Middle frontal gyrus (tissue), 1 donor: ENCODE measurements around the gene KDM2A.
"Not testable (repeated sequence)": the region's sequence is repeated elsewhere in the genome, so short reads cannot be mapped to it uniquely, and the experiment has no call there.

ENCODE experiments used
- DNase-seq: peaks from one replicate; pipeline ENCODE4 v3.0.0-alpha.2; 2015; ENCODE audit warnings: low spot score; ENCODE audit errors: extremely low spot score

The KDM2A gene

DNA sequence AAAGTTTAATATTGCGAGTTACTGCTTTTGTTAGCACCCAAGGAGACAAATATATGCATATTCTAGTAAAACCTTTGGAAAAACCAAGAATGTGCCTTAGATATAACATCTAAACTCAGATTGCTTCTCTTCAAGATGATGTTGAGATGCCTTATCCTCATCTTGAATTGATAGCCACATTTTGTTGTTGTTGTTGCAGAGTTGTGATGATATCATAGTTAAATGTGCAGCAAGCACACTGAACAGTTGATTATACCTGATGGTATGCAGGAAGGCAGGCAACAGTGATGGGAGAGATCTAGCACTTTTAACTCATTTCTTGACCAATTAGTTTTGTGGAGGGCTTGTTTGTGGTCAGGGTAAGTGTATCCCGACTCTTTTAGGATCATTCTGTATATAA lies 48.0 kb downstream of the KDM2A start:
- no peak for DNase-seq

DNA sequence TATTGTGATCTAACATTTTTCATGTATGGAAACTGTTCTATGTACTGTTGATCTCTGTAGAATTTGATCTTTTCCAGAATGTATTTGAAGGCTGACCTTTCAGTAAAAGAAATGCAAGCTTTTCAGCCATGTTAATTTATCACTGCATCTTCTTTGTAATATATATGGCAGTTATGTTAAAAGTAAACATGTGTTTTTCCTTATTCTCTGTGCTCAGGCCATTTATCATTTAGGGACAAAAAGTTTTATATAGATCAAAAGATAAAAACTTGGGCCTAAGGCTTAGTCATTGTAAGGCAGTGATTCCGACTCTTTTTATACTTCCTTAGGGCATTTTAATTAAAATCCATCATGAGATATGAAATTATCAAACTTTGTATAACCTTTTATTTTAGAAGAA lies 48.7 kb downstream of the KDM2A start:
- DNase-seq: no peak

DNA sequence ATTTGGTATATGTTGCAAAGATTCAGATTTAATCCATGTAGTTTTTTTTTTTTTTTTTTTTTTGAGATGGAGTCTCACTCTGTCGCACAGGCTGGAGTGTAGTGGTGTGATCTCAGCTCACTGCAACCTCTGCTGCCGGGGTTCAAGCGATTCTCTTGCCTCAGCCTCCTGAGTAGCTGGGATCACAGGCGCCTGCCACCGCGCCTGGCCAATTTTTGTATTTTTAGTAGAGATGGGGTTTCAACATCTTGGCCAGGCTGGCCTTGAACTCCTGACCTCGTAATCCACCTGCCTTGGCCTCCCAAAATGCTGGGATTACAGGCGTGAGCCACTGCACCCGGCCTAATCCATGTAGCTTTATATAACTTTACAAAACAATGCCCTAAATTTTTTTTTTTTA lies 49.8 kb downstream of the KDM2A start:
- not testable (repeated sequence) for DNase-seq

DNA sequence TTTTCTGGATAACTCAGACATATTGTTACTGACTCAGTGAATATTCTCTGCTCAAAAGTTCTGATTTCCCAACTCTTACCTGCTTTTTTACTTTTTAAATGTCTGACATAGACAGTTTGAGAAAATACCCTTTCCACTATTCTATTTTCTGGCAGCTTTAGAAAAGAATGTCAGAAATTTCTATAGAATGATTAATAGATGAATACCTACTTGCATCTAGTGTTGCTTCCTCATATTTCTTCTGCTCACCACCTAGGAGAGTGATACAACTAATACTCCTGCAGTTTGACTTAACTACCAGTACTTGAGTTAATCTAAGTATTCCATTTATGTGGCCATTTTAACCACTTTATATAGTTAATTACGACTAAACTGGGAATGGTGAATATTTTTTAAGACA lies 55.2 kb downstream of the KDM2A start:
- no peak for DNase-seq

DNA sequence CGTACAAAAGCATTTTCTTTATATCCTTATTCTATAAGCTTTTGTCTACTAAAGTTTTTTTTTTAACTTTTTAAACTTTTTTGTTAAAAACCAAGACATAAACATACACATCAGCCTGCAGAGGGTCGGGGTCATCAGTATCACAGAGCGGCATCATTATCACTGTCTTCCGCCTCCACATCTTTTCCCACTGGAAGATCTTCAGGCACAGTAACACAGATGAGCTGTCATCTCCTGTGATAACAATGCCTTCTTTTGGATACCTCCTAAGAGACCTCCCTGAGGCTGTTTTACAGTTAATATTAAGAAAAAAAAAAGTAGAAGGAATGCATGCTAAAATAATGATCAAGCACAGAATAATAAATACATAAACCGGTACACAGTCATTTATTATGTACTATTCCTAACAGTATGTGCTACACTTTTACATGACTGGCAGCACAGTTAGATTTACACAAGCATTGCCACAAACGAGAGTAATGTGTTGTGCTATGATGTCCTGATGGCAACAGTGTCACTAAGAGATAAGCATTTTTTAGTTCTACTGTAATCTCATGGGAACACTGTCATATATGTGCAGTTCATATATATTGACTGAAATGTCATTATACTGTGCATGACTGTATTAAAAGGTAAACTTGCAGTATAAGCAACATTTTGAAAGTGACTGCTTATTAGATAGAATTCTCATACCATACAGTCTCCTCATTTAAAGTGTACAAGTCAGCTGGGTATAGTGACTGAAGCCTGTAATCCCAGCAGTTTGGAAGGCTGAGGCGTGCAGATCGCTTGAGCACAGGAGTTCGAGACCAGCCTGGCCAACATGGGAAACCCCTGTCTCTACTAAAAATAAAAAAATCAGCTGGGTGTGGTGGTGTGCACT lies 58.6 kb downstream of the KDM2A start:
- no peak for DNase-seq

DNA sequence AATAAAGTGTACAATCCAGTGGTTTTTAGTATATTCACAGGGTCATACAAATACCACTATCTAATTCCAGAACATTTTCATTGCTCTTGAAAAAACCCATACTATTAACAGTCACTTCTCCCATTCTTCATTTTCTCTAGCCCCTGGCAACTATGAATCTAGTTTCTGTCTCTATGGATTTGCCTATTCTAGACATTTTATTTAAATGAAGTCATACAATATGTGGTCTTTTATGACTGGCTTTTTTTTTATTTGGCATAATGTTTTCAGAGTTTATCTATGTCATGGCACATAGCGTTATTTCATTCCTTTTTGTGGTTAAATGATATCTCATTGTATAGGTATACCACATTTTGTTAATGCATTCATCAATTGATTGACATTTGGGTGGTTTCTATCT lies 59.4 kb downstream of the KDM2A start:
- no peak for DNase-seq

DNA sequence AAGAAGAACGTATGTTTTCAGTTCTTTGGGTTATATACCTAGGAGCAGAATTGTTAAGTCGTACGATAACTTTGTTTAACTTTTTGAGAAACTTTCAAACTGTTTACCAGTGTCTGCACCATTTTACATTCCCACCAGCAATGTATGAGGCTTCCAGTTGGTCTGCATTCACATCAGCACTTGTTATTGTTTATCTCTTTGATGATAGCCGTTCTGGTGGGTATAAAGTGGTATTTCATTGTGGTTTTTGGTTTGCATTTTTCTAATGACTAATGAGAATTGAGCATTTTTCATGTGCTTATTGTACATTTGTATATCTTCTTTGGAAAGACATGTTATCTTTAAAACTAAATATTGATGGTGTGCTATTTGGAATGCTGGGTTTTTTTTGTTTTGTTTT lies 59.8 kb downstream of the KDM2A start:
- DNase-seq: no peak

DNA sequence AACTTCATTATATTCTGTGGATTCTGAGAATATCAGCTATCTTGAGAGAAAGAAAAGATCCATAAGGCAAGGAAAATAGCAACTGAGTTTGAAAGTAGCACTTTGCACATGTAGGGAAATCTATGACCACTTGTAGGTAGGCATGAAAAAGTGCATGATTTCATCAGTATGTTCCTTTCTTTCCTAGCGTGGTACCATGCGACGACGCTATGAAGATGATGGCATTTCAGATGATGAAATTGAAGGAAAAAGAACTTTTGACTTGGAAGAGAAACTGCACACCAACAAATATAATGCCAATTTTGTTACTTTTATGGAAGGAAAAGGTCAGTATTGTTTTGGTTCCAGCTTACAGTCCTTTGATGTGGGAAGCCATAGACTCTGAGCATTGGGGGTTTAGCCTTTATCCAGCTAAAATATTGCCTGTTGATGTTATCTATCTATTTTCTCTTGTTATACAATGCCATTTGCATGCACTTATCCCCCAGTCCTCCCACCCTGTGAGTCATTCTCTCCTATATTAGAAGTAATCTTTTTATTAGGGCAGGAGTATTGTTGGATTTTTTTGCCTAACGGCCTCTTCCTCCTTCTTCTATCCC lies 60.9 kb downstream of the KDM2A start:
- no peak for DNase-seq

DNA sequence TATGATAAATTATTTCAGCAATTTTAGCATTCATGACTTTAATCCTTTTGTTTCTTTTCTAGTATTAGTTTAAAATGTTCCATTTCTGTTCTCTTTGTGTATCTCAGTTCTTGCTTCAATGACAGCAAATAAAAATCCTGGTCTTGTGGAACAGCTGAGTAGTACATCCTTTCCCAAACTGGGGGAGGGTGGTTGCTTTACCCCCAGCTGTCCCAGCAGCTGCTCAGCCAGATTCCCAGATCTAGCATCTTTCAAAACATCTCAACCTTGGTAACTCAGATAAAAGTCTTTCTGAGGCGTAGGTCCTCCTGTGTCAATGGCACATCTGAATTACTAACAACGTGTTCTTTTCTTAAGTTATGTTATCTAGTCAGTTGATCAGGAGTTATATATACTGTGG lies 75.0 kb downstream of the KDM2A start:
- no peak for DNase-seq

DNA sequence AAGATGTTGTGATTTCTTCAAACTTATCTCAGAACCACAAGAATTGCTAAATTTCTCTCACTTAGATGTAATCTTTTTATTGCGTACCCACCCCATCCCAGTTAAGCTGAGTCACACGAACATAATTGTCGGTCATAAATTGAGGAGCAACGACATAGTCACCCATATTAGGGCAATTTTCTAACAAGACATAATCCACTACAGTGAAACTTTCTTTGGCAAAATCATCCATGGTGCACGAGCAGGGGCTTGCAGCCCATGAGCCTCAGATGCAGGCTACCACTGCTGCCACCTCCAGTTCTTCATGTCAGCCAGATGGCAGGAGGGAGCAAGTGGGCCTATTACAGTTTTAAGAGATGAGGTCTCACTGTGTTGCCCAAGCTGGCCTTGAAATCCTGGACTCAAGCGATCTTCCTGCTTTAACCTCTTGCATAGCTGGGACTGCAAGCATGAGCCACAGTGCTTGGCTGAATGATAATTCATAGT lies 77.0 kb downstream of the KDM2A start:
- DNase-seq: no peak

DNA sequence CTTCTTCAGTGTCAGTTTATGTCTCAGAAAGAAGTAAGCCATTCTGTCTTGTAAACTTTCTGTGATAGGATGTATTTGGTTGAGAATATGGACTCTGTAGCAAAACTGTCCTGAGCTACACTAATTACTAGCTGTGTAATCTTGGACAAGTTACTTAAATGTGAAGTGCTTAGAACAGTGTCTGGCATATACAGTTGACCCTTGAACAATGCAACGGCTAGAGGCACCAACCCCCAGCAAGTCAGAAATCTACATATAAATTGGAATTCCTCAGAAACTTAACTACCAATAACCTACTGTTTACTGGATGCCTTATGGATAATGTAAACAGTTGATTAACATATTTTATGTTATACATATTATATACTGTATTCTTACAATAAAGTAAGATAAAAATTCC lies 78.5 kb downstream of the KDM2A start:
- no peak for DNase-seq

DNA sequence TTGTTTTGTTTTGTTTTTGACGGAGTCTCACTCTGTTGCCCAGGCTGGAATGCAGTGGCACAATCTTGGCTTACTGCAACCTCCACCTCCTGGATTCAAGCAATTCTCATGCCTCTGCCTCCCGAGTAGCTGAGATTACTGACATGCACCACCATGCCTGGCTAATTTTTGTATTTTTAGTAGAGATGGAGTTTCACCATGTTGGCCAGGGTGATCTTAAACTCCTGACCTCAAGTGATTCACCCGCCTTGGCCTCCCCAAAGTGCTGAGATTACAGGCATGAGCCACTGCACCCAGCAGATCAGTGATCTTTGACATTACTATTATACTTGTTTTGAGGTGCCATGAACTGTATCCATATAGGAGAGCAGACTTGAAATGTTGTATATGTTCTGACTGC lies 79.7 kb downstream of the KDM2A start:
- DNase-seq: not testable (repeated sequence)

DNA sequence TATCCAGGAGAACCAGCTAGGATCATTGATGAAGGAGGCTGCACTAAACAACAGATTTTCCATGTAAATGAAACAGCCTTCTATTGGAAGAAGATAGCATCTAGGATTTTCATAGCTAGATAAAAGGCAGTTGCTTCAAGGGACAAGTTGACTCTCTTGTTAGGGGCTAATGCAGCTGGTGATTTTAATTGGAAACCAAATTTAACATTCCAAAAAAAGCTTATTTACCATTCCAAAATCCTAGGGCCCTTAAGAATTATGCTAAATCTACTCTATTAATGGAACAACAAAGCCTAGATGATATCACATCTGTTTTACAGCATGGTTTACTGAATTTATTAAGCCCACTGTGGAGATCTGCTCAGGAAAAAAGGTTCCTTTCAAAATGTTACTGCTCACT lies 80.7 kb downstream of the KDM2A start:
- DNase-seq: no peak

DNA sequence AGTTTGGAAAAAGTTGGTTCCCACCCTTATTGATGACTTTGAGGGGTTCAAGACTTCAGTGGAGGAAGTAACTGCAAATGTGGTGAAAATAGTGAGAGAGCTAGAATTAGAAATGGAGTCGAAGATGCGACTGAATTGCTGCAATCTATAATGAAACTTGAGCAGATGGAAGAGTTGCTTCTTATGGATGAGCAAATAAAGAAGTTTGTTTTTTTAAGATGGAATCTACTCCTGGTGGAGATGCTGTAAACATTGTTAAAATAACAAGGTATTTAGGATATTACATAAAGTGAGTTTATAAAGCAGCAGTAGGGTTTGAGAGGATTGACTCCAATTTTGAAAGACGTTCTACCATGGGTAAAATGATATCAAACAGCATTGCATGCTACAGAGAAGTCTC lies 83.0 kb downstream of the KDM2A start:
- DNase-seq: no peak

DNA sequence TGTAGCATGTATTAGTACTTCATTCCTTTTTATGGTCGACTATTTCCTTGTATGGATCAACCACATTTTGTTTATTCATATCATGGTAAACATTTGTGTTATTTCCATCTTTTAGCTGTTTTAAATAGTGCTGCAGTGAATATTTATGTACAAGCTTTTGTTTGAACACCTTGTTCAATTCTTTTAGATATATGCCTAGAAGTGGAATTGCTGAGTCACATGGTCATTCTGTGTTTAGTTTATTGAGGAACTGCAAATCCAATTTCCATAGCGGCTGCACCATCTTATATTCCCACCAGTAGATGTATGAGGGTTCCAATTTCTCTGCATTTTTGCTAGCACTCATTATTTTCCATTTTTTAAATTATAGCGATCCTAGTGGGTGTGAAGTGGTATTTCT lies 85.8 kb downstream of the KDM2A start:
- no peak for DNase-seq

DNA sequence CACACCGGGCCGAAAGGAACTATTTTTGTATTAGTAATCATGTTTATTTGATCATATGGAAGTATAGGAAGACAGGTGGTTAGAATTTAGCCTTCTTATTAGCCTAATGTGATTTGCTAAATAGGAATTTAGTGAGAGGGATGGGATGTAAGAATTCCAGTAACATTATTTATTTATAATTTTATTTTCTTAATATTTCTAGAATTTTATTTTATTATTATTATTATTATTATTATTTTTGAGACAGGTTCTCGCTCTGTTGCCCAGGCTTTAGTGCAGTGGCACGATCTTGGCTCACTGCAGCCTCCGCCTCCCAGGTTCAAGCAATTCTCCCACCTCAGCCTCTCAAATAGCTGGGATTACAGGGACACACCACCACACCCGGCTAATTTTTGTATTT lies 90.2 kb downstream of the KDM2A start:
- DNase-seq: not testable (repeated sequence)

DNA sequence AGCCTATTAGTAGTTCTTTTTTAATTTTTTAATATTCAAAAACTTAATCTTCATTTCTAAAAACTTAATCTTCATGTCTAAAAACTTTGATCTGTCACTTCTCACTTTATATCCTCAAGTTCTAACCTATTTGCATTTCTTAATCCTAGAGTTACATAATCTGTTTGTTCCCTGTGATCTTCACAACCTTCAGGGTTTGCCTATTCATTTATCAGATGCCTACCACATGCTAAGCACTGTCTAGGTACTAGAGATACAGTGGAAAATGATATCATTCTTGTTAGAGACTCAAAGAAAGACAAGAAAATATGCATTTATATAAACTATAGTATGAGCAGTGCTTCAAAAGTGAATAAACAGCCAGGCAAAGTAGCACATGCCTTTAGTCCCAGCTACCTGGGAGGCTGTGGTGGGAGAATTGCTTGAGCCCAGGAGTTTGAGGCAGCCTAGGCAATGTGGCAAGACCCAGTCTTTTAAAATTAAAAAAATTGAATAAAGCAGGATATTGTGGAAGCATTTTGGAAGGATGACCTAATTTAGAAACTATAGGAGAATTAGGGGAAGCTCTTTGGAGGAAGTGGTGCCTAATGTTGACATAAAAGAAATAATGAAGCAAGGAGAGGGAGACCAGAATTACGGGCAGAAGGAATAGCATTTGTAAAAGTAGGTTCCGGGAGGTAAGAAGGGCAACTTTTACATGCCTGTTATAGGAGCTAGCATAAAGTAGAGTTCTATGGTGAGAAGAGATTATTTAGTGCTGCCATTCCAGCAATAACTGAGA lies 92.8 kb downstream of the KDM2A start:
- no peak for DNase-seq

DNA sequence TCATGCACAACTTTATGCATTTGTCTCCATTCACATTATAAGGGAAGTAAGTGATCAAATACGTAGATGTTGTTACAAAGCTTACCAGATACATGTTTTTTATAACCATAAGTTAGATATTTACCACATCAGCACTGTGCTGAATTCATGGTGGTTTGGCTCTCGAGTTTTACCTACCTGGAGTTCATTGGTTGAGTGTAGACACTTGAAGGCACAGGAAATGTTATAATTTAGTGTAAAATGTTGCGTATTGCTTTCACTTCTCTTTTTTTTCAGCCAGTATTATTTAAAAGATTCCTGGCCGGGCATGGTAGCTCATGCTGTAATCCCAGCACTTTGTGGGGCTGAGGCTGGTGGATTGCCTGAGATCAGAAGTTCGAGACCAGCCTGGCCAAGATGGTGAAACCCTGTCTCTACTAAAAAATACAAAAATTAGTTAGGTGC lies 94.1 kb downstream of the KDM2A start:
- no peak for DNase-seq

DNA sequence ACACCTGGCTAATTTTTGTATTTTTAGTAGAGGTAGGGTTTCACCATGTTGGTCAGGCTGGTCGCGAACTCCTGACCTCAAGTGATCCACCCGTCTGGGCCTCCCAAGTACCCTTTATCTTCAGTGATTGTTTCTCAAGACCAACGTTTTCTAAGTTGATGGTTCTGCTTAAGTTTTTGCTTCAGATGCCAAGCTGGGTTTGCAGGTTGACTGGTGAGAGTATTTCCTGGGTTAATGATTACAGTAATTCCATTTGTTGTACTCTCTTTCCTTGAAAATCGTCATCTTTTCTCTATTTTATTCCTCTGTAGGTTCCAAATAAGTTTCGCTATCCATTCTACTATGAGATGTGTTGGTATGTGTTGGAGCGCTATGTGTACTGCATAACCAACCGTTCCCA lies 108.7 kb downstream of the KDM2A start:
- no peak for DNase-seq

DNA sequence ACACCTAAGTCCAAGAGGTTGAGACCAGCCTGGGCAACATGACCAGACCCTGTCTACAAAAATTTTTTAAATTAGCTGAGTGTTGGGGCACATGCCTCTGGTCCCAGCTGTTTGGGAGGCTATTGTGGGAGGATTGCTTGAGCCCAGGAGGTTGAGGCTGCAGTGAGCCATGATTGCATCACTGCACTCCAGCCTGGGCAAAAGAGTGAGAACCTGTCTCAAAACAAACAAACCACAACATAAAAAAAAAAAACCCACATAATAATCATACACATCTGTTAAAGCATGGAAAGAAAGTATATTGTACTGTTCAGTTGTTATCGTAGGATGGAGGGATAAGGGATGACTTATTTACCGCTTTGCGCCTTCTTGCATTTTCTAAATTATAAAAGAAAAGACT lies 111.3 kb downstream of the KDM2A start:
- DNase-seq: no peak

DNA sequence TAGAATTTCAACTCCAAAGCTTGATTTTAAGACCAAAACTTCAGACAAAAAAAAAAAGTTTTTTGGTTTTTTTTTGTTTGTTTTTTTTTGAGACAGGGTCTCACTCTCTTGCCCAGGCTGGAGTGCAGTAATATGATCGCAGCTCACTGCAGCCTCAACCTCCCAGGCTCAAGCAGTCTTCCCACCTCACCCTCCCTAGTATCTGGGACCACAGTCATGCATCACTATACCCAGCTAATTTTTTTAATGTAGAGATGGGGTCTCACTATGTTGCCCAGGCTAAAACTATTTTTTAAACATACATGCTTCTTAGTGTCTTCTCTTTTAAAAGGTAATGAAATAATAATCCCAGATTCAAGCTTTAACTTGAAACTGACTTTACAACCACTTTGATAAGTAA lies 111.8 kb downstream of the KDM2A start:
- DNase-seq: no peak

DNA sequence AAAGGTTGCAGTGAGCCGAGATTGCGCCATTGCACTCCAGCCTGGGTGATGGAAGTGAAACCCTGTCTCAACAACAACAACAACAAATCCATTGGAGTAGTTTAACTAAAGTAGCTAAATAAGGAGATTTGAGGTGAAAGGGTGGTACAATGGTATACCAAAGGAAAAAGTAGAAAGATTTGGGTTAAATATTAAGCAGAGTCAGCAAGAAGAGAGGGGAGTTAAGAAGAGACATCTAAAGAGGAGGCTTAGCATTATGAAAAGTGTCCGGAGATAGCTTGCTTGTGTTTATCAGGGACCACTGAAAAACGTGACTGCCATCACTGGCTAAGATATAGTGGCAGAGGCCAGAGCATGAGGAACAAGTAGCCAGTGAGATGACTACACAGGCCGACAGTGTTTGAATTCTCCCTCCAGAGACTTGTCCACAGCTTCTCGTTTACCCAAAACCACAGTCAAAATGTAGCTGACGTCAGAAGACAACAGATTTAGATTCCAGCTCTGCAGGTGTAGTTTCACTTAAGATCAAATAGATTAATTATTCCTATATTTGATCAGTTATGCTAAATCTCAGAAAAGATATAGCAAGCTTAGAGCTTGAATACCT lies 114.6 kb downstream of the KDM2A start:
- no peak for DNase-seq
